Activated CD4-positive, alpha-beta T cell treated with anti-CD3 and anti-CD28 coated beads, Interleukin-2, amount 10 ng/mL, durations not matched to agents 24 days and 14 days (primary cell): ENCODE results near the gene SDCCAG8. TPM values are rescaled to one million over a fixed set of nuclear protein-coding genes. Genes with fewer than 3 reads are reported as not detected.

ENCODE experiments used
- DNase-seq: peaks from one replicate; pipeline ENCODE4 v3.0.0; 2022
- H3K27ac Mint-ChIP-seq: one replicate; pipeline ENCODE4 v1.8.0; 2022; ENCODE audit warnings: mild to moderate bottlenecking, mixed read lengths
- H3K27me3 Mint-ChIP-seq: one replicate; pipeline ENCODE4 v1.8.0; 2022; ENCODE audit warnings: mixed read lengths
- H3K36me3 Mint-ChIP-seq: one replicate; pipeline ENCODE4 v1.8.0; 2022; ENCODE audit warnings: low read depth, mild to moderate bottlenecking, mixed read lengths
- H3K4me1 Mint-ChIP-seq: one replicate; pipeline ENCODE4 v1.8.0; 2021; ENCODE audit warnings: mixed read lengths
- H3K4me3 Mint-ChIP-seq: one replicate; pipeline ENCODE4 v1.8.0; 2022; ENCODE audit warnings: mild to moderate bottlenecking, moderate library complexity, mixed read lengths
- H3K9me3 Mint-ChIP-seq: one replicate; pipeline ENCODE4 v1.8.0; 2021; ENCODE audit warnings: mixed read lengths
- intact Hi-C: fragments of 100-400 bp; cut with micrococcal nuclease; formaldehyde crosslinking; loops from one replicate; pipeline ENCODE4 v1.15.1; 2023
- total RNA-seq: library from RNA; stranded (reverse); gene quantifications from 2 replicates; pipeline ENCODE4 v1.2.3, GENCODE V29; 2022

Gene SDCCAG8
- total RNA-seq, 1 donor from 2014 or later = 23.6 TPM

- peaks cover 36% of the 10 kb centered on the region for H3K36me3 Mint-ChIP-seq
- no peaks in the 10 kb centered on the region for H3K9me3 Mint-ChIP-seq
- H3K4me3 Mint-ChIP-seq = no peak overlapping the region
- H3K27me3 Mint-ChIP-seq = no peaks in the 10 kb centered on the region
- H3K4me1 Mint-ChIP-seq = peaks cover 3% of the 10 kb centered on the region
- no peak overlapping the region for H3K27ac Mint-ChIP-seq
- no peak for DNase-seq
- intact Hi-C loops = no loop called here
Observed at GRCh38 chr1:243280571-243281129, 24.8 kb downstream of the SDCCAG8 start.

- H3K36me3 Mint-ChIP-seq = peaks cover 35% of the 10 kb centered on the region
- DNase-seq = no peak
- no peak overlapping the region for H3K27ac Mint-ChIP-seq
- H3K4me1 Mint-ChIP-seq = peaks cover 9% of the 10 kb centered on the region
- no peaks in the 10 kb centered on the region for H3K27me3 Mint-ChIP-seq
- no peak overlapping the region for H3K4me3 Mint-ChIP-seq
- intact Hi-C loops = no loop called here
- H3K9me3 Mint-ChIP-seq = no peaks in the 10 kb centered on the region
Observed at GRCh38 chr1:243281672-243282071, 25.8 kb downstream of the SDCCAG8 start.

DNA sequence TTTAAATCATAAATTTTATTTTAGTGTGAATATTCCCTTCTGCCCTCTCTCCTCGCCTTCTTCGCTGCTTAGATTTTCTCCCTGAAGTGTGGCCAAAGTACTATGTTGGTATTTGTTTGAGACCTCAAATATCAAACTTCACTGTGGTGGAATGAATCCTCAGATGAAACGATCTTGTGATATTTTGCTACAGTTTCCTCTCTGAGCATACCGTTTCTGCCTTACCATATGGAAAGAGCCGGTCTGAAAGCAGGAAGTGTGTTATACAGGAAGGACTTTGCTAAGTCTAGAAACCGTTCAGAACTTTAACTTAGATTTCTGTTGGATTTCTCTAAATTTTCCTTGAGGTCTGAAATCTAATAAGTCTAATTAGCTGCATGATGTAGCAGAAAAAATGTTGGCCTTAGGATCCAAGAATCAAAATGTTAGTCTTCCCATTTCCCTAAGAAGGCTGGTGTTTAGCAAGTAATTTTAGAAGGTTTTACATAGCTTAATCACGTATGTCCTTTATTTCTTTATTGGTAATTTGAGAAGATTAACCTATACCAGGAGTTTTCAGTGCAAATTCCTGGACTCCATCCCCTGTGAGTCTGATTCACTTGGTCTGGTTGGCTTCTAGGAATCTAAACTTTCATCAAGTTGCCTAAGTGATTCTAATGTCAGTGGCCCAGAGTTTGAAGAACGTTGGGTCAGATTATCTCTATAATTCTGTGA lies 30.7 kb downstream of the SDCCAG8 start:
- H3K9me3 Mint-ChIP-seq = peaks cover 3% of the 10 kb centered on the region
- intact Hi-C loops = loop anchor here (1.0 kb wide), 1 partner anchor 31 kb away; the partner anchor contains the start of gene CEP170
- H3K4me3 Mint-ChIP-seq = no peak overlapping the region
- no peak for DNase-seq
- H3K27ac Mint-ChIP-seq = peak overlapping the region; percentile 36
- no peaks in the 10 kb centered on the region for H3K27me3 Mint-ChIP-seq
- peaks cover 17% of the 10 kb centered on the region for H3K4me1 Mint-ChIP-seq
- H3K36me3 Mint-ChIP-seq = peaks cover 49% of the 10 kb centered on the region

DNA sequence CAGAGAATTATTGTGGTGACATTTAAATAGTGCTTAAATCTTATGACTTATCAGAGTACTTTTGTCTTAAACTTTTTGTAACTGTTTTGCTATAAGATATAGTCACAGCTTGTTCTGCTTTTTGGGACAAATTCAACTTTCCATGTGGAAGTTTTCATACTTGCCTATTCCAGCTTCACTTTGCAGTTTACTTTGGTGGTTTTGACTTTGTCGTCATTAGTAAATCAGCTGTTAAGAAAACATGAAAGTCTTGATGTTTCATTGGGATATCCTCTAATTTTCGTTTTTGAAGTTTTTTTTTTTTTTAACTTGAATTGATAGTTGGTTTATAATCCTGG lies 31.3 kb downstream of the SDCCAG8 start:
- no peak overlapping the region for H3K4me3 Mint-ChIP-seq
- intact Hi-C loops = loop anchor here (1.0 kb wide), 1 partner anchor 32 kb away; the partner anchor contains the start of gene CEP170
- H3K4me1 Mint-ChIP-seq = peaks cover 17% of the 10 kb centered on the region
- no peak for DNase-seq
- peaks cover 3% of the 10 kb centered on the region for H3K9me3 Mint-ChIP-seq
- no peaks in the 10 kb centered on the region for H3K27me3 Mint-ChIP-seq
- H3K36me3 Mint-ChIP-seq = peaks cover 51% of the 10 kb centered on the region
- H3K27ac Mint-ChIP-seq = no peak overlapping the region

GRCh38 chr1:243287652-243288051 lies 31.8 kb downstream of the SDCCAG8 start:
- Mint-ChIP-seq H3K27me3 (no peaks in the 10 kb centered on the region), H3K36me3 (peaks cover 52% of the 10 kb centered on the region), H3K4me1 (peaks cover 17% of the 10 kb centered on the region), H3K9me3 (peaks cover 4% of the 10 kb centered on the region), H3K27ac (peak overlapping the region; percentile 60), H3K4me3 (peak overlapping the region; percentile 32)
- DNase-seq = no peak
- intact Hi-C loops = loop anchor here (1.0 kb wide), 1 partner anchor 32 kb away; the partner anchor contains the start of gene CEP170

DNA sequence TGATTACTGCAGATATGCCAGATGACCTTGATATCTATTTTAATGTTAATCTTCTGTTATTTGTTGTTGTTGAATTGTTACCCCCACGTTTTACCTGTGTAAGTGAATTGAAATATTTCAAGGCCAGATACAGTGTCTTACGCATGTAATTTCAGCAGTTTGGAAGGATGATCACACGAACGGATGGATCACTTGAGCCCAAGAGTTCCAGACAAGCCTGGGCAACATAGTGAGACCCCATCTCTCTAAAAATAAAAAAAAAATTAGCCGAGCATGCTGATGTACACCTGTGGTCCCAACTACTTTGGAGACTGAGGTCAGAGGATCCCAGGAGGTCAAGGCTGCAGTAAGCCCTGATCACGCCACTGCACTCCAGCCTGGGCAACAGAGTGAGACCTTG lies 32.2 kb downstream of the SDCCAG8 start:
- Mint-ChIP-seq H3K9me3 (peaks cover 7% of the 10 kb centered on the region), H3K4me1 (peaks cover 17% of the 10 kb centered on the region), H3K27ac (peak overlapping the region; percentile 60), H3K27me3 (no peaks in the 10 kb centered on the region), H3K4me3 (peak overlapping the region; percentile 32), H3K36me3 (peaks cover 55% of the 10 kb centered on the region)
- intact Hi-C loops = no loop called here
- no peak for DNase-seq

DNA sequence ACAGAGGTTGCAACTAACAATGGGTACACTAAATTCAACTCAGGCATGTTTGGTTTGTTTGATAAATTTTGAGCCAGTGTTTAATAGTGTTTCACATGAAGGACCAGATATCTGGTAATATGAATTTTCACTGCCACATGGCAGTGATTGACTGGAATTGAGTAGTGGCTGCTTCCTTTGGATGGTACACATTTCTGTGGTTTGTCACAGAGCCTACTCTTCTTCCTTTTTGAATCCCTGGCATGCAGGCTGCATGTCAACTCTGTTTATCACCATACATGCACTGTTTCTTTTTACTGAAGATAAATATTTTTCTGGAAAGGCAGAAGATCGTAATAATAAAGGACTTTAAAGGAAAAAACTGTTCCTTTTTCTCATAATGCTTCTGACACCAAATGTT lies 35.5 kb downstream of the SDCCAG8 start:
- DNase-seq = no peak
- Mint-ChIP-seq H3K36me3 (peaks cover 67% of the 10 kb centered on the region), H3K9me3 (peaks cover 20% of the 10 kb centered on the region), H3K4me3 (no peak overlapping the region), H3K27ac (no peak overlapping the region), H3K27me3 (no peaks in the 10 kb centered on the region), H3K4me1 (peaks cover 15% of the 10 kb centered on the region)
- intact Hi-C loops = no loop called here

DNA sequence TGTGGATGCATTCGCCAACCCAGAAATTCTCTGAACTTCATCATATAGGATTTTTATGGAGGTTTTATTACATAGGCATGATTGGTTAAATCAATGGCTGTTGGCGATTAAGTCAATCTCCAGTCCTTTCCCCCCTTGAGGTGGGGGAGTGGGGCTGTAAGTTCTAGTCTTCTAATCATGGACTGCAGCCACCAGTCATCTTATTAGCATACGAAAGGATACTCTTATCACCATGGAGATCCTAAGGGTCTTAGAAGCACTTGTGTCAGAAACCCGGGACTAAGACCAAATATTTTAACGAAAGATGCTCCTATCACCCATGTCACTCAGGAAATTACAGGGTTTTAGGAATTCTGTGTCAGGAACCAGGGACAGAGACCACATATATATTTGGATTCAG lies 36.3 kb downstream of the SDCCAG8 start:
- Mint-ChIP-seq H3K36me3 (peaks cover 69% of the 10 kb centered on the region), H3K27me3 (no peaks in the 10 kb centered on the region), H3K27ac (no peak overlapping the region), H3K9me3 (peaks cover 20% of the 10 kb centered on the region), H3K4me1 (peaks cover 9% of the 10 kb centered on the region), H3K4me3 (no peak overlapping the region)
- DNase-seq = no peak
- intact Hi-C loops = no loop called here

GRCh38 chr1:243293941-243294722 lies 38.3 kb downstream of the SDCCAG8 start:
- Mint-ChIP-seq H3K4me1 (no peaks in the 10 kb centered on the region), H3K27me3 (no peaks in the 10 kb centered on the region), H3K4me3 (no peak overlapping the region), H3K36me3 (peaks cover 68% of the 10 kb centered on the region), H3K27ac (no peak overlapping the region), H3K9me3 (peaks cover 20% of the 10 kb centered on the region)
- intact Hi-C loops = no loop called here
- DNase-seq = no peak

DNA sequence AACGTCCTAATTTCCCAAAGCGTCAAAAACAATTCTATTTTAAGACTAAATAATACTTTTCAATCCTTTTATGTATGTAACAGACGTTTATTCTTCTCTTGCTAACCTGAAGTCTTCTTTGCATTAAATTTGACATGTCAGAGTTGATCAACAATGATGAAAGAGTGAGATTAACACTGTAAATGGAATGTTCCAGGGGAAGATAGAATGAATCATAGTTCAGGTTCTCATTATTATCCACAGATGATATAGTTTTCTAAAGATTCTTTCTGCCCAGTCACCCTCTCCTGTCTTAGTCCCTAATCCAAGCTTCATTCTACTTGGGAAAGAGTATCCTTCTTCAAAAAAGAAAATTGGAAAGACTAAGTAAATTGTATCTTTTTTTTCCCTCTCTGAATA lies 38.9 kb downstream of the SDCCAG8 start:
- no peak overlapping the region for H3K4me3 Mint-ChIP-seq
- peaks cover 20% of the 10 kb centered on the region for H3K9me3 Mint-ChIP-seq
- H3K27ac Mint-ChIP-seq = no peak overlapping the region
- peaks cover 65% of the 10 kb centered on the region for H3K36me3 Mint-ChIP-seq
- intact Hi-C loops = no loop called here
- DNase-seq = no peak
- no peaks in the 10 kb centered on the region for H3K27me3 Mint-ChIP-seq
- H3K4me1 Mint-ChIP-seq = no peaks in the 10 kb centered on the region

- Mint-ChIP-seq H3K27ac (no peak overlapping the region), H3K36me3 (peaks cover 48% of the 10 kb centered on the region), H3K4me1 (no peaks in the 10 kb centered on the region), H3K27me3 (no peaks in the 10 kb centered on the region), H3K4me3 (no peak overlapping the region), H3K9me3 (peaks cover 17% of the 10 kb centered on the region)
- no peak for DNase-seq
- intact Hi-C loops = no loop called here
Observed at GRCh38 chr1:243299069-243299468, 43.2 kb downstream of the SDCCAG8 start.

GRCh38 chr1:243301059-243301458 lies 45.2 kb downstream of the SDCCAG8 start:
- Mint-ChIP-seq H3K36me3 (peaks cover 38% of the 10 kb centered on the region), H3K4me1 (no peaks in the 10 kb centered on the region), H3K9me3 (peaks cover 9% of the 10 kb centered on the region), H3K27ac (no peak overlapping the region), H3K4me3 (no peak overlapping the region), H3K27me3 (no peaks in the 10 kb centered on the region)
- no peak for DNase-seq
- intact Hi-C loops = no loop called here

DNA sequence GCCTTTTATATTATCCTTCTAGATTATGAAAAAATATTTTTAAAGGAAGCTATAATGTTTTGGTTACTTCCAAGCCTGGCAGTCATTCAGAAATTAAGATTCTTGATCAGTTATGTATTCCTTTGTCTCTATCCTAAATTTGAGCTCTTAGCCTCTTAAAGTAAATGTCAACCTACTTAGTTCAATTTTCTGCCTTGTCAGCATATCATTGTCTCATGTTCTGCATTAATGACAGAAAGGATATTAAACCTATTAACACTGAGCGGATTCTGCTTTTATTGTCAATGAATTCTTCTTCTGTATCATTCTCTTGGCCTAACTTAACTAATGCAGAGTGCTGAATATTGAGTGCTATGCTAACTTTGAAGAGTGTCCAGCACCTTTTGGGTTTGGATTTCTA lies 56.0 kb downstream of the SDCCAG8 start:
- Mint-ChIP-seq H3K27ac (no peak overlapping the region), H3K4me1 (peaks cover 6% of the 10 kb centered on the region), H3K27me3 (no peaks in the 10 kb centered on the region), H3K9me3 (no peaks in the 10 kb centered on the region), H3K4me3 (no peak overlapping the region), H3K36me3 (peaks cover 10% of the 10 kb centered on the region)
- DNase-seq = no peak
- intact Hi-C loops = no loop called here

GRCh38 chr1:243312952-243313634 lies 57.3 kb downstream of the SDCCAG8 start:
- H3K4me1 Mint-ChIP-seq = peaks cover 6% of the 10 kb centered on the region
- intact Hi-C loops = no loop called here
- no peak overlapping the region for H3K27ac Mint-ChIP-seq
- H3K4me3 Mint-ChIP-seq = no peak overlapping the region
- no peak for DNase-seq
- peaks cover 10% of the 10 kb centered on the region for H3K36me3 Mint-ChIP-seq
- H3K9me3 Mint-ChIP-seq = no peaks in the 10 kb centered on the region
- no peaks in the 10 kb centered on the region for H3K27me3 Mint-ChIP-seq
